Astrocyte of the cerebellum (primary cell): ENCODE results near the gene RIT2.

Experiments
- DNase-seq: peaks from one replicate; pipeline ENCODE4 v3.0.0-alpha.2; 2011; ENCODE audit warnings: low read depth
- H3K4me3 ChIP-seq: 2 replicates; pipeline ENCODE4 v1.5.1; 2011; ENCODE audit warnings: mild to moderate bottlenecking, low read depth, low read length, moderate library complexity
- in situ Hi-C: cut with HindIII; loops from 2 replicates; pipeline ENCODE4 v1.10.0; 2017; ENCODE audit warnings: low sequenced_read_pairs
- TF ChIP-seq, protein P1 (sequence below): IDR thresholded peaks from 2 replicates; pipeline ENCODE4 v1.5.1; 2012; ENCODE audit warnings: low read length, low read depth, moderate library complexity, mild to moderate bottlenecking; ENCODE audit errors: missing control alignments

The RIT2 gene

DNA sequence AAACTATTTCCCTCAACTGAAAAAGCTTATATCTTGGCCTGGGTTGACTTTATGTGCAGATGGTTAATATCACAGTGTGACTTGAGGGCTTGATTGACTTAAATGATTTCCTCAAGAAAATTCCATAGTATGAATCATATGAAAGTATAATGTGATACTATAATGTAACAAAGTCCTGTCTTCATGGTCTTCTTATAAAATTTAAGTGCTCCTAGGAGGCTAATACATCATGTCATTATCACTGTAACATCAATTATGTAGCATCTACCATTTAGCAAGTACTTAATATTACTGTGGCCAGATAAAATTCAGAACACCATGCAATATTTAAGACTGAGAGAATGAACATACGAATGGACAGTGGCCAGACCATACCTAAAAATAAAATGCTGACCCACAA, 276.1 kb downstream of the RIT2 start:
- TF ChIP-seq, protein P1, sequence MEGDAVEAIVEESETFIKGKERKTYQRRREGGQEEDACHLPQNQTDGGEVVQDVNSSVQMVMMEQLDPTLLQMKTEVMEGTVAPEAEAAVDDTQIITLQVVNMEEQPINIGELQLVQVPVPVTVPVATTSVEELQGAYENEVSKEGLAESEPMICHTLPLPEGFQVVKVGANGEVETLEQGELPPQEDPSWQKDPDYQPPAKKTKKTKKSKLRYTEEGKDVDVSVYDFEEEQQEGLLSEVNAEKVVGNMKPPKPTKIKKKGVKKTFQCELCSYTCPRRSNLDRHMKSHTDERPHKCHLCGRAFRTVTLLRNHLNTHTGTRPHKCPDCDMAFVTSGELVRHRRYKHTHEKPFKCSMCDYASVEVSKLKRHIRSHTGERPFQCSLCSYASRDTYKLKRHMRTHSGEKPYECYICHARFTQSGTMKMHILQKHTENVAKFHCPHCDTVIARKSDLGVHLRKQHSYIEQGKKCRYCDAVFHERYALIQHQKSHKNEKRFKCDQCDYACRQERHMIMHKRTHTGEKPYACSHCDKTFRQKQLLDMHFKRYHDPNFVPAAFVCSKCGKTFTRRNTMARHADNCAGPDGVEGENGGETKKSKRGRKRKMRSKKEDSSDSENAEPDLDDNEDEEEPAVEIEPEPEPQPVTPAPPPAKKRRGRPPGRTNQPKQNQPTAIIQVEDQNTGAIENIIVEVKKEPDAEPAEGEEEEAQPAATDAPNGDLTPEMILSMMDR: no peak
- no peak overlapping the region for H3K4me3 ChIP-seq
- DNase-seq: no peak
- in situ Hi-C loops: no loop called here

DNA sequence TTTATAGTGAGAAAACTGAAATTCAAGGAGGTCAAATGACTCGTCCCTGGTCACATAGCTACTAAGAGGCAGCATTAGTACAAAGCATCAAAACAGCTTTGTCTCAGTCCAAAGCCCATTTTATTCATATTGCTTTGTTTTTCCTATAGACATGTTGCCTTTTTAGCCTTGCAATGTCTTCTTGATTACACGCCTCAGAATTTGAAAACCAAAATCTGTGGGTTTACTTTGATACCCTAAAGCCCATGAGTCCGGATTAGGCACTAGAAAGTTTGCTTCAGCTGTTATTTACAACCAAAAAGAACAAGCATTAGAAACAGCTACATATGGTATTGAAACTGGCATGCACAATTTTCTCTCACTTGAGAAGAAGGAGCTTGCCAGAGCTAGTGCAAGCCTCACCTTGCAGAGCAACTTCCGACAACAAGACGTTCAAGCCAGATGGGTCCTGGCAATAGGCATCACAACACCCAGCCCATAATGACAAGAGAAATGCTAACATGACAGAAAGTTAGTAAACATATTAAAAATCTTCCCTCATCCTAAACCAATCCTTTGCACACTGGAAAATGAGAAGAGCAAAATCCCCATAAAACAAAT, 276.8 kb downstream of the RIT2 start:
- in situ Hi-C loops: no loop called here
- TF ChIP-seq, protein P1: no peak
- no peak overlapping the region for H3K4me3 ChIP-seq
- no peak for DNase-seq

DNA sequence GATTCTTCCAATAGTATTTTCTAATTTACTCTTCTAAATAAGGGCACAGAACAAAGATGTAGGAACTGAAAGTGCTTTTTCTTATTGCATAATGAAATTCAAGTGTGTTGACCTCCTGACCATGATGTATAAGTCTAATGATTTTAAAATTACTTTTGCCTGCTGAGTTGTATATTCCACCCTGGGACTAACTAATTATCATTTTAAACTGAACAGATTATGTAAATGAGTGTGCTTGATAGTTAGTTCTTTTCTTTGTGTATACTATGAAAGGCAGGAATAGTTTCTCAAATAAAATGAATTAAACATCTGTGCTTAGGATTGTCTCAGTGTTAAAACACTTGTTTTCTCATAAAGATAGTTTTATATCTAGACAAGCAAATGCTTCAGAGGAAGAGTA, 284.5 kb downstream of the RIT2 start:
- TF ChIP-seq, protein P1: no peak
- no peak overlapping the region for H3K4me3 ChIP-seq
- in situ Hi-C loops: no loop called here
- no peak for DNase-seq

DNA sequence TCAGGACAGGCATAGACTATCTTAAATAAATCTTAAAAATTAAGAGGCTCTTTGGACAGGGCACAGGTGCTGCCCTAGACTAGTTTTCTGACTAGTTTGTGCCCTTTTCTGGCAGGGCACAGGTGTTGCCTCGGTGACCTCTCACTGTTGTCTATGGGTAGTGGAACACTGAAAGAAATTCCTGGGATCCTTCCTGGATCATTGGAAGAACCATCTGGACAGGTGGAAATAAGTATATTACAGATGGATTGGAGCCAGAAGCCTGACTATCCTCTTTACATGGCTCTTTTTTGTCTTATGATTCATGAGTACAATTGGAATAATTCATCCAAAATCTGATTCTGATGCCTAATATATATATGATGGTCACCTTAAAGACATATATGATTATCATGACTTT, 286.6 kb downstream of the RIT2 start:
- TF ChIP-seq, protein P1: no peak
- no peak for DNase-seq
- in situ Hi-C loops: no loop called here
- H3K4me3 ChIP-seq: no peak overlapping the region

DNA sequence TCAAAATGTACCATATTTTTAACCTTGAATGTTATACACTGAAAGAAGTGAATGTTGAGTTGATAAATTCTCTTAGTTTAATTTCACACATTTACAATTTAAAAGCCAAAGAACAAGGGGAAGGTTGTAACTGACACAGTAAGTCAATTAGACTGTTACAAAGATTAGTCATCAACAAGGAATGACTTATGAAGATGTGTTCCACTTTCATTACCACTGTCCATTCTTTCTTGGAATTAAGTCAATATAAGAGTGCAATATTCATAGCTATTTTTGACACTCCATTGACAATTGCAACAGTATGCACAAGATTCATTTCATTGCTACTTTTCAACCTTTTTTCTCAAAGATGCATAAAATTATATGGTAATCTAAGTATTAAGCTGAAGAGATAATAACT, 291.3 kb downstream of the RIT2 start:
- no peak overlapping the region for H3K4me3 ChIP-seq
- in situ Hi-C loops: no loop called here
- TF ChIP-seq, protein P1: no peak
- no peak for DNase-seq

DNA sequence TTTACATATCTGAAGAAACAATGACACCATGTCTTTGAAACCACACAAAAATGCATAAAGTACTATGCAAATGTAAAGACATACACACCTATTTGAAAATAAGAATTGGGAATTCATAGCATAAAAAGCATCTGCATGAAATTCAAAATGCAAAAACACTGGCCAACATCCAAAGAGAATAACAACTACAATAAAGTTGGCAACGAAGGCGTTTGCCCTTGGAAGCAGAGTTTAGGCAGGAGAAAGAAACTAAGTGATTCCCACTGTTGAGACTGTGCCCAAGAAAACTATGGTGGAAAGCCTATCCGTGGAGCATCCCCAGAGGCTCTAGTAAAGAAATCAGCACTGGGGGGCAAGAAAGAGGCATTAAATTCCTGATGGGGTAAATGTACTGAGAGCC, 292.8 kb downstream of the RIT2 start:
- no peak for DNase-seq
- TF ChIP-seq, protein P1: no peak
- H3K4me3 ChIP-seq: no peak overlapping the region
- in situ Hi-C loops: no loop called here
